ENCODE data around the gene RBFOX2. TPM values are rescaled to one million over a fixed set of nuclear protein-coding genes. Genes with fewer than 3 reads are reported as not detected.

RBFOX2 gene
- total and polyA plus RNA-seq, 2 experiments from 2014 or later: 88.8 to 131 TPM

DNA sequence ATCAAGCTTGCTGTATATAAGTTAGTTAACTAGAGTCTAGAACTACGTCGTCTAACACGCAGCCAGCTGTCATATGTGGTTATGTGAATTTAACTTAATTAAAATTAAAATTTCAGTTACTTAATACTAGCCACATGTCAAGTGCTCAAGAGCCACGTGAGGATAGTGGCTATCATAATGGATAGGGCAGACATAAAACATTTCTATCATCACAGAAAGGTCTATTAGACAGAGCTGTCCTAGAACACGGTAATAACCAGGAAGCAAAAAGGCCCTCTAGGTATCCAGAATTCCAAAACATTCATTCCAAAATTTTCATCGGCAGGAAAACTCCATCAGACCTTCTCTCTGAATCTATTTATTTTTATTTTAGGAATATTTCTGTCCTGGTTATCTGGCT, 123.9 kb downstream of the RBFOX2 start:
- H3K36me3 Mint-ChIP-seq (ENCODE audit: low read depth): no peaks in the 10 kb centered on the region; the same call in 2 of the 3 replicates
- no peak for ATAC-seq
- H3K27me3 Mint-ChIP-seq (ENCODE audit: insufficient read depth, low read depth, poor library complexity): no peaks in the 10 kb centered on the region
- no peak overlapping the region for H3K4me3 Mint-ChIP-seq
- Histone ChIP-seq H3K27ac (ENCODE audit: low read depth) (no peak overlapping the region), H3K79me2 (replicated peaks; ENCODE audit: insufficient read depth) (peaks cover 91% of the 10 kb centered on the region), H2AFZ (no peak overlapping the region), H3F3A (replicated peaks; ENCODE audit: low read depth) (no peaks in the 10 kb centered on the region), H3K4me1 (ENCODE audit: insufficient read depth) (peaks cover 15% of the 10 kb centered on the region), H3K36me3 (ENCODE audit: insufficient read depth) (no peaks in the 10 kb centered on the region), H3K9me2 (ENCODE audit: insufficient read depth) (no peaks in the 10 kb centered on the region), H3K4me3 (no peak overlapping the region), H3K4me2 (no peak overlapping the region), H4K20me1 (replicated peaks; ENCODE audit: insufficient read depth) (peaks cover 5% of the 10 kb centered on the region; the same call in 1 of the 2 replicates), H3K27me3 (ENCODE audit: insufficient read depth) (no peaks in the 10 kb centered on the region)
- DNase-seq (ENCODE audit: low spot score): no peak
- H3K4me1 Mint-ChIP-seq: peaks cover 24% of the 10 kb centered on the region
- no peaks in the 10 kb centered on the region for H3K9me3 Mint-ChIP-seq
- no peak for TF ChIP-seq ZNF114 (CRISPR knock-in tag; IDR thresholded peaks at IDR 0.05)
- no peak for TF ChIP-seq EZH2phosphoT487 (IDR thresholded peaks at IDR 0.05; ENCODE audit: unreplicated experiment)
- TF ChIP-seq CREB1 (CRISPR knock-in tag; IDR thresholded peaks at IDR 0.05; ENCODE audit: low read depth): no peak
- no peak for TF ChIP-seq JUNB (IDR thresholded peaks at IDR 0.05; ENCODE audit: unreplicated experiment)
- TF ChIP-seq, protein P1, sequence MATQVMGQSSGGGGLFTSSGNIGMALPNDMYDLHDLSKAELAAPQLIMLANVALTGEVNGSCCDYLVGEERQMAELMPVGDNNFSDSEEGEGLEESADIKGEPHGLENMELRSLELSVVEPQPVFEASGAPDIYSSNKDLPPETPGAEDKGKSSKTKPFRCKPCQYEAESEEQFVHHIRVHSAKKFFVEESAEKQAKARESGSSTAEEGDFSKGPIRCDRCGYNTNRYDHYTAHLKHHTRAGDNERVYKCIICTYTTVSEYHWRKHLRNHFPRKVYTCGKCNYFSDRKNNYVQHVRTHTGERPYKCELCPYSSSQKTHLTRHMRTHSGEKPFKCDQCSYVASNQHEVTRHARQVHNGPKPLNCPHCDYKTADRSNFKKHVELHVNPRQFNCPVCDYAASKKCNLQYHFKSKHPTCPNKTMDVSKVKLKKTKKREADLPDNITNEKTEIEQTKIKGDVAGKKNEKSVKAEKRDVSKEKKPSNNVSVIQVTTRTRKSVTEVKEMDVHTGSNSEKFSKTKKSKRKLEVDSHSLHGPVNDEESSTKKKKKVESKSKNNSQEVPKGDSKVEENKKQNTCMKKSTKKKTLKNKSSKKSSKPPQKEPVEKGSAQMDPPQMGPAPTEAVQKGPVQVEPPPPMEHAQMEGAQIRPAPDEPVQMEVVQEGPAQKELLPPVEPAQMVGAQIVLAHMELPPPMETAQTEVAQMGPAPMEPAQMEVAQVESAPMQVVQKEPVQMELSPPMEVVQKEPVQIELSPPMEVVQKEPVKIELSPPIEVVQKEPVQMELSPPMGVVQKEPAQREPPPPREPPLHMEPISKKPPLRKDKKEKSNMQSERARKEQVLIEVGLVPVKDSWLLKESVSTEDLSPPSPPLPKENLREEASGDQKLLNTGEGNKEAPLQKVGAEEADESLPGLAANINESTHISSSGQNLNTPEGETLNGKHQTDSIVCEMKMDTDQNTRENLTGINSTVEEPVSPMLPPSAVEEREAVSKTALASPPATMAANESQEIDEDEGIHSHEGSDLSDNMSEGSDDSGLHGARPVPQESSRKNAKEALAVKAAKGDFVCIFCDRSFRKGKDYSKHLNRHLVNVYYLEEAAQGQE (IDR thresholded peaks at IDR 0.05; ENCODE audit: unreplicated experiment): no peak
- TF ChIP-seq NANOG (IDR thresholded peaks at IDR 0.05; ENCODE audit: borderline replicate concordance): no peak
- TF ChIP-seq, protein P2, sequence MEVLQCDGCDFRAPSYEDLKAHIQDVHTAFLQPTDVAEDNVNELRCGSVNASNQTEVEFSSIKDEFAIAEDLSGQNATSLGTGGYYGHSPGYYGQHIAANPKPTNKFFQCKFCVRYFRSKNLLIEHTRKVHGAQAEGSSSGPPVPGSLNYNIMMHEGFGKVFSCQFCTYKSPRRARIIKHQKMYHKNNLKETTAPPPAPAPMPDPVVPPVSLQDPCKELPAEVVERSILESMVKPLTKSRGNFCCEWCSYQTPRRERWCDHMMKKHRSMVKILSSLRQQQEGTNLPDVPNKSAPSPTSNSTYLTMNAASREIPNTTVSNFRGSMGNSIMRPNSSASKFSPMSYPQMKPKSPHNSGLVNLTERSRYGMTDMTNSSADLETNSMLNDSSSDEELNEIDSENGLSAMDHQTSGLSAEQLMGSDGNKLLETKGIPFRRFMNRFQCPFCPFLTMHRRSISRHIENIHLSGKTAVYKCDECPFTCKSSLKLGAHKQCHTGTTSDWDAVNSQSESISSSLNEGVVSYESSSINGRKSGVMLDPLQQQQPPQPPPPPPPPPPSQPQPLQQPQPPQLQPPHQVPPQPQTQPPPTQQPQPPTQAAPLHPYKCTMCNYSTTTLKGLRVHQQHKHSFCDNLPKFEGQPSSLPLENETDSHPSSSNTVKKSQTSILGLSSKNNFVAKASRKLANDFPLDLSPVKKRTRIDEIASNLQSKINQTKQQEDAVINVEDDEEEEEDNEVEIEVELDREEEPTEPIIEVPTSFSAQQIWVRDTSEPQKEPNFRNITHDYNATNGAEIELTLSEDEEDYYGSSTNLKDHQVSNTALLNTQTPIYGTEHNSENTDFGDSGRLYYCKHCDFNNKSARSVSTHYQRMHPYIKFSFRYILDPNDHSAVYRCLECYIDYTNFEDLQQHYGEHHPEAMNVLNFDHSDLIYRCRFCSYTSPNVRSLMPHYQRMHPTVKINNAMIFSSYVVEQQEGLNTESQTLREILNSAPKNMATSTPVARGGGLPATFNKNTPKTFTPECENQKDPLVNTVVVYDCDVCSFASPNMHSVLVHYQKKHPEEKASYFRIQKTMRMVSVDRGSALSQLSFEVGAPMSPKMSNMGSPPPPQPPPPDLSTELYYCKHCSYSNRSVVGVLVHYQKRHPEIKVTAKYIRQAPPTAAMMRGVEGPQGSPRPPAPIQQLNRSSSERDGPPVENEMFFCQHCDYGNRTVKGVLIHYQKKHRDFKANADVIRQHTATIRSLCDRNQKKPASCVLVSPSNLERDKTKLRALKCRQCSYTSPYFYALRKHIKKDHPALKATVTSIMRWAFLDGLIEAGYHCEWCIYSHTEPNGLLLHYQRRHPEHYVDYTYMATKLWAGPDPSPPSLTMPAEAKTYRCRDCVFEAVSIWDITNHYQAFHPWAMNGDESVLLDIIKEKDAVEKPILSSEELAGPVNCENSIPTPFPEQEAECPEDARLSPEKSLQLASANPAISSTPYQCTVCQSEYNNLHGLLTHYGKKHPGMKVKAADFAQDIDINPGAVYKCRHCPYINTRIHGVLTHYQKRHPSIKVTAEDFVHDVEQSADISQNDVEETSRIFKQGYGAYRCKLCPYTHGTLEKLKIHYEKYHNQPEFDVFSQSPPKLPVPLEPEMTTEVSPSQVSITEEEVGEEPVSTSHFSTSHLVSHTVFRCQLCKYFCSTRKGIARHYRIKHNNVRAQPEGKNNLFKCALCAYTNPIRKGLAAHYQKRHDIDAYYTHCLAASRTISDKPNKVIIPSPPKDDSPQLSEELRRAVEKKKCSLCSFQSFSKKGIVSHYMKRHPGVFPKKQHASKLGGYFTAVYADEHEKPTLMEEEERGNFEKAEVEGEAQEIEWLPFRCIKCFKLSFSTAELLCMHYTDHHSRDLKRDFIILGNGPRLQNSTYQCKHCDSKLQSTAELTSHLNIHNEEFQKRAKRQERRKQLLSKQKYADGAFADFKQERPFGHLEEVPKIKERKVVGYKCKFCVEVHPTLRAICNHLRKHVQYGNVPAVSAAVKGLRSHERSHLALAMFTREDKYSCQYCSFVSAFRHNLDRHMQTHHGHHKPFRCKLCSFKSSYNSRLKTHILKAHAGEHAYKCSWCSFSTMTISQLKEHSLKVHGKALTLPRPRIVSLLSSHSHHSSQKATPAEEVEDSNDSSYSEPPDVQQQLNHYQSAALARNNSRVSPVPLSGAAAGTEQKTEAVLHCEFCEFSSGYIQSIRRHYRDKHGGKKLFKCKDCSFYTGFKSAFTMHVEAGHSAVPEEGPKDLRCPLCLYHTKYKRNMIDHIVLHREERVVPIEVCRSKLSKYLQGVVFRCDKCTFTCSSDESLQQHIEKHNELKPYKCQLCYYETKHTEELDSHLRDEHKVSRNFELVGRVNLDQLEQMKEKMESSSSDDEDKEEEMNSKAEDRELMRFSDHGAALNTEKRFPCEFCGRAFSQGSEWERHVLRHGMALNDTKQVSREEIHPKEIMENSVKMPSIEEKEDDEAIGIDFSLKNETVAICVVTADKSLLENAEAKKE (CRISPR knock-in tag; IDR thresholded peaks at IDR 0.05): no peak
- TF ChIP-seq, protein P3, sequence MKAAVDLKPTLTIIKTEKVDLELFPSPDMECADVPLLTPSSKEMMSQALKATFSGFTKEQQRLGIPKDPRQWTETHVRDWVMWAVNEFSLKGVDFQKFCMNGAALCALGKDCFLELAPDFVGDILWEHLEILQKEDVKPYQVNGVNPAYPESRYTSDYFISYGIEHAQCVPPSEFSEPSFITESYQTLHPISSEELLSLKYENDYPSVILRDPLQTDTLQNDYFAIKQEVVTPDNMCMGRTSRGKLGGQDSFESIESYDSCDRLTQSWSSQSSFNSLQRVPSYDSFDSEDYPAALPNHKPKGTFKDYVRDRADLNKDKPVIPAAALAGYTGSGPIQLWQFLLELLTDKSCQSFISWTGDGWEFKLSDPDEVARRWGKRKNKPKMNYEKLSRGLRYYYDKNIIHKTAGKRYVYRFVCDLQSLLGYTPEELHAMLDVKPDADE (IDR thresholded peaks at IDR 0.05): no peak
- TF ChIP-seq, protein P4, sequence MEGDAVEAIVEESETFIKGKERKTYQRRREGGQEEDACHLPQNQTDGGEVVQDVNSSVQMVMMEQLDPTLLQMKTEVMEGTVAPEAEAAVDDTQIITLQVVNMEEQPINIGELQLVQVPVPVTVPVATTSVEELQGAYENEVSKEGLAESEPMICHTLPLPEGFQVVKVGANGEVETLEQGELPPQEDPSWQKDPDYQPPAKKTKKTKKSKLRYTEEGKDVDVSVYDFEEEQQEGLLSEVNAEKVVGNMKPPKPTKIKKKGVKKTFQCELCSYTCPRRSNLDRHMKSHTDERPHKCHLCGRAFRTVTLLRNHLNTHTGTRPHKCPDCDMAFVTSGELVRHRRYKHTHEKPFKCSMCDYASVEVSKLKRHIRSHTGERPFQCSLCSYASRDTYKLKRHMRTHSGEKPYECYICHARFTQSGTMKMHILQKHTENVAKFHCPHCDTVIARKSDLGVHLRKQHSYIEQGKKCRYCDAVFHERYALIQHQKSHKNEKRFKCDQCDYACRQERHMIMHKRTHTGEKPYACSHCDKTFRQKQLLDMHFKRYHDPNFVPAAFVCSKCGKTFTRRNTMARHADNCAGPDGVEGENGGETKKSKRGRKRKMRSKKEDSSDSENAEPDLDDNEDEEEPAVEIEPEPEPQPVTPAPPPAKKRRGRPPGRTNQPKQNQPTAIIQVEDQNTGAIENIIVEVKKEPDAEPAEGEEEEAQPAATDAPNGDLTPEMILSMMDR (conservative IDR thresholded peaks at IDR 0.05; ENCODE audit: low read depth in 2 of 2): no peak
- no peak for TF ChIP-seq ZNF331 (CRISPR knock-in tag; IDR thresholded peaks at IDR 0.05; ENCODE audit: low read depth)
- TF ChIP-seq EZH2 (IDR thresholded peaks at IDR 0.05; ENCODE audit: low read depth, unreplicated experiment): no peak
- TF ChIP-seq STAT1 (IDR thresholded peaks at IDR 0.05; ENCODE audit: unreplicated experiment): no peak
- TF ChIP-seq POLR2AphosphoS5 (IDR thresholded peaks at IDR 0.05; ENCODE audit: low read depth): no peak
- no peak overlapping the region for H3K27ac Mint-ChIP-seq

Data from GM23338 (cell line).